HG03025 (cell line): ENCODE data around the gene HS2ST1.
"Not testable (repeated sequence)": the region's sequence is repeated elsewhere in the genome, so short reads cannot be mapped to it uniquely, and the experiment has no call there.

Experiments used
- ATAC-seq: cut with Tn5 transposase; IDR thresholded peaks from one replicate; pipeline ENCODE4 v1.9.1; 2021; ENCODE audit warnings: mild to moderate bottlenecking, moderate library complexity; ENCODE audit not compliant: unreplicated experiment, low FRiP score

Gene HS2ST1

DNA sequence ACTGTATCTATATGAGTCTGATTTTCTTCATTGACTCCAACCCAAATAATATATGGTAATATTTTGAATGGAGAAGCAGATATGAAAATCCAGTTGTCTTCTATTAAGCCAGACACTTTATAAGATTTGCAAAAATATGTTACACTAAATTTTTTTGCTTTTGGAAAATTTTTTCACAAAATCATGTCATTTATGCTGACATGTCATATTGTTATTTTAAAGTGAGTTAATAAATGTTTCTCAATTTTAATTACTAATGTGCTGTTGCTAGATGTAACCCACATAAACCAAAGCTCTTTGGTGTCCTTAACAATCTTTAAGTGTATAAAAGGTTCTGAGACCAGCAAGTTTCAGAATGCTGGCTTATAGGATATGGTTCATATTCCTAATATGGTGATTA is 142.5 kb downstream of the HS2ST1 start:
- ATAC-seq = no peak

GRCh38 chr1:87058343-87058649 is 143.9 kb downstream of the HS2ST1 start:
- no peak for ATAC-seq

GRCh38 chr1:87061742-87062156 is 147.3 kb downstream of the HS2ST1 start:
- no peak for ATAC-seq

DNA sequence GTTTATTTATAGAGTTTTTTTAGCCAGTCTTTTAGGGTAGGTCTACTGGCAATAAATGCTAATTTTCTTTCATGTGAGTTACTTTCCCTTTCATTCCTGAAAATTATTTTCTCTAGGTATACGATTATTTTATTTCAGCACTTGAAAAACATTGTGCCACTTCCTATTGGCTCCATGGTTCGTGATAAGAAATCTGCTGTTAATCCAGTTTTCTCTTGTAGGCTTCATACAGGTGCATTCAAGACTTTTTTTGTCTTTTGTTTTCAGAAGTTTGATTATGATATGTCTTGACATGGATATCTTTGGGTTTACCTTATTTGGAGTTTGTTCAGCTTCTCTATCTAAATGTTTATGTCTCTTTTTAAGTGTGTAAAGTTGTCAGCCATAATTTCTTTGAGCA is 148.3 kb downstream of the HS2ST1 start:
- ATAC-seq = no peak

DNA sequence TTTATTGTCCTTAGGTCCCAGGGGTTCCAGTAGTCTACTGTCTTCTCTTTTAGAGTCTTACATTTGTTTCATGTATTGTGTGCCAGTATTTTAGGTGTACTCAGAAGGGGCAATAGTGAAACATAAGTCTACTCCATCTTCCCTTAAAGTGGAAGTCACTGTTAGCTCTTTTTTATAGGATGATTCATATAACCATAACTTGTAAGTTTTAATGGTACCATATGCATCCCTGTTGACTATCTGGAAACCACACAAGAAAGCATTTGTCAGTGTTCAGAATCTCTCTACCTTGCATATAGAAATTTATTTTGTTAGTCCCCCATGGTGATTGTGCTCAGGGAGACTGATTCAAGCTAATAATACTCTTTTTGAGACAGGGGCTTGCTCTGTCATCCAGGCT is 149.9 kb downstream of the HS2ST1 start:
- ATAC-seq = no peak

- ATAC-seq = no peak
These were observed 150.6 kb downstream of the HS2ST1 start for GRCh38 chr1:87064986-87065385.

DNA sequence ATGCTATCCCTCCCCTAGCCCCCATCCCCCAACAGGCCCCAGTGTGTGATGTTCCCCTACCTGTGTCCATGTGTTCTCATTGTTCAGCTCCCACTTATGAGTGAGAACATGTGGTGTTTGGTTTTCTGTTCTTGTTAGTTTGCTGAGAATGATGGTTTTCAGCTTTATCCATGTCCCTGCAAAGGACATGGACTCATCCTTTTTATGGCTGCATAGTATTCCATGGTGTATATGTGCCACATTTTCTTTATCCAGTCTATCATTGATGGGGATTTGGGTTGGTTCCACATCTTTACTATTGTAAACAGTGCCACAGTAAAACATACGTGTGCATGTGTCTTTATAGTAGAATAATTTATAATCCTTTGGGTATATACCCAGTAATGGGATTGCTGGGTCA is 152.3 kb downstream of the HS2ST1 start:
- not testable (repeated sequence) for ATAC-seq

- no peak for ATAC-seq
These were observed 158.0 kb downstream of the HS2ST1 start for GRCh38 chr1:87072411-87072810.

- ATAC-seq = no peak
These were observed 158.5 kb downstream of the HS2ST1 start for GRCh38 chr1:87072904-87073303.

DNA sequence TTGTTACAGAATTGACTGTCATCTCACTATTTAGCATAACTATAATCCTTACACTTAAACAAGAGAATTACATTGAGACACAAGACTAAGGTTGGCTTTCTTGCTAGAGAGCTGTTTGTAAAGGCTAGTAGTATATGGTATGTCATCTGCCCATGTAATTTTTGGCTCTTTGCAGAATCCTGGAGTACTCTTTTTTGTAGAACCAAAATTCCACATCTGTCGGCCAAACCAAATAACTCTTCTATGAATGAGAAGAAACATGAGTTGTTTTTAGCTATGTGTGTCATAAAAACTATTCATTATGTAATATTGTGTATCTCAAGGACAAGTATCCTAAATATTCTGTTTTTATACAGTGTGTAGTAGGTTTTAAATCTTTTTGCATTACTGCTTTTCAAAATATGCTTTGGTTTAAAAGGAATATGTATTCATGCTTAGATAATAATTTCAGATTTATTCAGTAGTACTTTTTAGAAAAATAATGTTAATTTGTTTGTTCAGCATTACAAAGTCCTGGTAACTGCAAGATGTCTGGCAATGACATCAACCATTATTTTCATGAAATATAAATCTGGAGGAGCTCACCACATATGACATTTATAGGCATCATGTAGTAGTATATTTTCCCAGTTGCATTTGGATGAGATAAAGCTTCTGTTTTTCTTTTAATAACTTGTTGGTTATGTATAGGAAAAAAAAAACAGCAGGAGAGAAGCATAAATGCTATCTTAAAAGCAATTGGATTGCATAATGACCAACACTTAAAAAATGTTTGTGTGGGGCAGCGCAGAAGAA is 159.8 kb downstream of the HS2ST1 start:
- ATAC-seq = no peak

DNA sequence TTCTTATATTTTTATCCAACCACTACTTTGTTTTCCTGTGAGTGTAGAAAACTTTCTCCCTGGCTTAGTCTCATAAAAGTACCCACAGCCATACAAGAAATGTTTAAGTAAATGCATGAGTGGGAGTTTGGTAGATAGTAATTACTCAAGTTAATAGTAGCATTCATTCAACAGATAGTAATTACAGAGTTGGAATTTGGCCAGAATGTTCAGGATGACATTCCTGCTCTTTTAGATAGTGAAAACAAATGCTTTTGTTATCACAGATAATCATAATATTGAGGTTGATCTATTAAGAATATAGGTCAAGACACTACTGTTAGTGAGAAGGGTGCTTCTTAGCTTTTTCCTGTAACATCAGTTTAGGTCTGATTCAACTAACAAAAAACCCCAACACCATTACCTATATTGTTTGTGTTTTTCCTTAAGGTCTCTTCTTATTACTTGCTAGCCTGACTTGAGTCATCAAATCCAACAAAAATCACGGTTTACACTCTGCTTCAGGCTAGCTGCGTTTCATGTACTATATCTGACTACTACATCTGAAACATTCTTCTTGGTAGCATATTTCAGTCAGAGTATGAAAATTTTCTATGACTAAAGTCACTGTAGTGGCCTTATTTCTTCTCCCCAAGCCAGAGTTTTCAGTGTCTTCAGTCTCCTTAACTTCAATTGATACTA is 163.7 kb downstream of the HS2ST1 start:
- ATAC-seq = peak; percentile 75

DNA sequence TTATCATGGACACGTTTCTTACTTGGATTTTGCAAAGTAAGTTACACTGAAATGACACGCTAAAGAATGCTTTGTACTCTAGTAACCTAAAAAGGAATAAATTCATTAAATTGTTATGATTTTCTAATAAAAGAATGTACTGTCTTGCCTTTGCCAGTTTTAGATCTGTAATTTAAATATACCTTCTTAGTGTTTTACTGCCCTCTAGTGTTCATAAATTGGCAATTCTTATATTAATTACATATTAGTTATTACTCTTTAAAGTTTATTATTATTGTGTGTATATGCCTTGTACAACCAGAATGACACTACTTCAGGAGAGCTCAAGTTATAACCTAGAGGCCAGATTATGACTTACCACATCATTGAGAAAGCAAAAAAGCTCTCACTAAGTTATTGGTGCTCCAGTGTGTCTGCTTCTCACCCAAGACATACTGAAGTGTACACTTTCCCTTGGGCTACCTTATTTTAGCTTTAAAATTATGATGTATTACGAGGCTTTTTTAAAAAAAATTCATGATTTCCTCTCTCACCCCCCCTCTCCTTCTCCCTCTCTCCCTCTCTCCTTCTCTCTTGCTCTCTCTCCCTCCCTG is 169.9 kb downstream of the HS2ST1 start:
- ATAC-seq = no peak

DNA sequence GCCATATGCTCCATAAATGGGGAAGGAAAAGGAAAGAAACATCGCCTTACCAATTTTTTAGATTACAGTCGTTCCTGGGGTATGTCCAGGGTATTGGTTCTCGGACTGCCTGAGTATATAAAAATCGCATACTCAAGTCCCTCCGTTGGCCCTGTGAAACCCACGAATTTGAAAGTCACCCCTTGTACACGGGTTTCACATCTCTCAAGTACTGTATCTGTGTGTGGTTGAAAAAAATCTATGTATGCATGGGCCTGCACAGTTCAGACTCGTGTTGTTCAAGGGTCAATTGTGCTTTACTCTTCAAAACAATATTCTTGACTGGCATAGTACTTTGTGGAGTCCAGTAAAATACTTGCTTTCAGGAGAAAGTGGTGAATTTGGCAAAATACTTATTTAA is 171.7 kb downstream of the HS2ST1 start:
- no peak for ATAC-seq

DNA sequence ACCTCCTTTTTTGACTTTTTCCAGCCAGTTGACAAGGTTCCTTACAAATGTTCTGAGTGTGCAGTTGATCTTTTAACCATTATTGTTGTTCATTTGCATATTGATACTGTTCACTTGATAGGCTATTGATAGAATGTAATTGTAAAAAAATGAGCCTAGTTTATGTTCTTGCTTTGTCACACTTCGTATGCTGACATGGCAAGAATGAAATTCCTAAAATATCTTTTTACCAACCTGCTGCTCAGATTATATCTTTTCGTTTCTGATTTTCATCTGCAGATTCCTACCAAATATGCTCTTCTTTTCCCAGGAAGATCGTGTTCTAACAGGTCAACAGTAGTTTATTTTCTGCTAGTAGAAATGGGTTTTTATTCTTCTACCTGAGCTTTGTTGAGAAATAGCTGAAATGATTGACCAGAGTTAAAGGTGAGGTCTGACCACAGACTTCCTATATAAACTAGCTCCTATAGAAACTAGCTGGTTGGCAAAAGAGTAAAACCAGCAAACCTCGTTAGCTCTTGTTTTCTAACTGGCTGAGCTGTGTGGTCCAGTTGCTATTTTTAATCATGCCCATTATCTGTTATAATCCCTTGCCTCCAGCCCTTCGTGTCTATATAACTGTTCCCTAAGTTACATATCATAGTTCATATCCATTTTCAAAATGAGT is 174.8 kb downstream of the HS2ST1 start:
- no peak for ATAC-seq

DNA sequence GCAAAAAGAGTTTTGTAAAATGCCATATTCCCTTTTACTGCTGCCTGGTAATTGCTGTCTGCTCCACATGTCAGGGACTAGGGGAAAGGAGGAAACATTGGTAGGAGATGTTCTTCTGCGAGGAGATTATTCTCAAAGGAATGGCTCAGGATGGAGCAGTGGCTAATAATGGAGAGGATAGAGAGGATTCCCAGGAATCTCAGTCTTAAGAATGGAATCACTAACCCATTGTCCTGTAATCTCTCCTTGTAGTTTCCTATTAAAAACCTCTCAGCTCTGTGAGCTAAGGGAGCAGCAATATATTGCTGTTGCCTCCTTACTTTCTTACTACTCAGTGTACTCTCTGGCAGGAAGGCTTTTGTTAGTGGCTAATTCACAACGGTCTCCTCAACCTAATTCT is 175.4 kb downstream of the HS2ST1 start:
- no peak for ATAC-seq

DNA sequence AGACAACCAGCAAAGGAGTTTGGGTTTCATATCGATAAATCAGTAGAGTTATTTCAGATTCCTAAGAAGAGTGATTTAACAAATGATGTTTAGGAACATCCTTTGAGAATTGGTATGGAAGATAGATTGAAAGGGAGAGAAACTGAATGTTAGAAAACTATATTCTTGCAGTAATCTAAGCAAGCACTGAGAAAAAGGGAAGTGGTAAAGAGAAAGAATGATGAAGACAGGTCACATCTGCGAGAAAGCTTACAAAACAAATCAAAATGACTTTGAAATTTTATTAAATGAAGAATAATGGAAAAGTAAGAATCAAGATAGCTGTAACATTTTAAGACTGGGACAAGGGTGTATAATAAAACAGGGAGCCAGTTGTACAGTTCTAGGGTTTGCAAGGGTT is 177.0 kb downstream of the HS2ST1 start:
- ATAC-seq = no peak

DNA sequence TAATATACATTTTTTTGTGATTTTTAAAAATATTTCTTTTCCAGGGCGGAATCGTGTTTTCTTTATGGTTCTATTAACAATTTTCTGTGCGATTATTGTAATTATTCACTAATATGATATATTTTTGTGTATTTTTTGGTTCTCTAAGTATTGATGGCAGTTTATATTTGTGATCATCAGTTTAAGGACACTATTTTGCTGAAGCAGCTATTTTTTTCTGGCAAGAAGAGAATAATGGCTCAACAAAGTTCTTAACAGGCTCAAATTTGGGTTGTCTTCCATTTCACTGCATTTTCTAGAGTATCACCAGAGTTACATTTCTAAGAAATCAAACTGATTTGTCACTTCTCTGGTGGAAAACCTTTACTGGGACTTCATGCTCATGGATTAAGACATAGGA is 178.4 kb downstream of the HS2ST1 start:
- no peak for ATAC-seq

GRCh38 chr1:87093286-87093685 is 178.9 kb downstream of the HS2ST1 start:
- no peak for ATAC-seq

DNA sequence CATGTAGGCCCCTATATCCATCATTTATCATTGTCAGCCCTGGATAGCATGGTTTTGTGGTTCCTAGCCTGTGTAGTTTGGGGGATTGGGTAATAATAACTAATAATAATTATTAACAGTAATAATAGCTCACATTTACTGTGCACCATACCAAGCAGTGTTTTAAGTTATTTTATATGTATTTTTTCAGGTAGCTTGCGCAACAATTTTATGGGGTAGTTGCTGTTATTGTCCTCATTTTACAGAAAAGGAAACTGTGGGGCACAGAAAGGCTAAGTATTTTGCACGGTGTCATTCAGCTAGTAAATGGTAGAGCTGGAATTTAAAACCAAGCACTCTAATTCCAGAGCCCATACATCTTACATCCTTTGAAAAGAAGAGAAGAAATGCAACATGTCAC is 179.8 kb downstream of the HS2ST1 start:
- ATAC-seq = no peak

GRCh38 chr1:87100271-87100670 is 185.8 kb downstream of the HS2ST1 start:
- ATAC-seq = no peak

GRCh38 chr1:87103074-87103473 is 188.6 kb downstream of the HS2ST1 start:
- no peak for ATAC-seq
